Ishikawa (cell line): ENCODE measurements around the gene UBE2E3.

ENCODE experiments used
- EGR1 ChIP-seq: IDR thresholded peaks from 2 replicates; pipeline ENCODE4 v1.6.1; 2012
- FOXM1 ChIP-seq: IDR thresholded peaks from 2 replicates; pipeline ENCODE4 v1.6.1; 2012; ENCODE audit warnings: low read depth, borderline replicate concordance
- RAD21 ChIP-seq: IDR thresholded peaks from 2 replicates; pipeline ENCODE4 v1.6.1; 2012; ENCODE audit warnings: low read depth
- TAF1 ChIP-seq: IDR thresholded peaks from 2 replicates; pipeline ENCODE4 v1.6.1; 2012; ENCODE audit warnings: low read depth, mild to moderate bottlenecking
- USF1 ChIP-seq: IDR thresholded peaks from 2 replicates; pipeline ENCODE4 v1.6.1; 2012
- ZBTB7A ChIP-seq: IDR thresholded peaks from 2 replicates; pipeline ENCODE4 v1.6.1; 2012; ENCODE audit warnings: low read depth
- TF ChIP-seq, protein P1 (sequence below): IDR thresholded peaks from 2 replicates; pipeline ENCODE4 v1.6.1; 2012

- TF ChIP-seq, protein P1, sequence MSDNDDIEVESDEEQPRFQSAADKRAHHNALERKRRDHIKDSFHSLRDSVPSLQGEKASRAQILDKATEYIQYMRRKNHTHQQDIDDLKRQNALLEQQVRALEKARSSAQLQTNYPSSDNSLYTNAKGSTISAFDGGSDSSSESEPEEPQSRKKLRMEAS = no peak
- TF ChIP-seq RAD21 (no peak; the same call in 1 of the 2 replicates), USF1 (no peak), FOXM1 (no peak), EGR1 (no peak), TAF1 (no peak), ZBTB7A (no peak)
These were observed 3.2 kb downstream of the UBE2E3 start for GRCh38 chr2:180983468-180984242.
